Activated CD4-positive, CD25-positive, alpha-beta regulatory T cell (primary cell): ENCODE results near the gene KRTAP19-8.

ENCODE experiments used
- DNase-seq, 4 experiments: peaks; one replicate each; lab custom pipeline; 2025; lab: John Stamatoyannopoulos, UW

Gene KRTAP19-8

GRCh38 chr21:31012133-31013089 lies 25.9 kb downstream of the KRTAP19-8 start:
- no peak for DNase-seq

- no peak for DNase-seq
These were observed 26.9 kb downstream of the KRTAP19-8 start for GRCh38 chr21:31011412-31011811.

DNA sequence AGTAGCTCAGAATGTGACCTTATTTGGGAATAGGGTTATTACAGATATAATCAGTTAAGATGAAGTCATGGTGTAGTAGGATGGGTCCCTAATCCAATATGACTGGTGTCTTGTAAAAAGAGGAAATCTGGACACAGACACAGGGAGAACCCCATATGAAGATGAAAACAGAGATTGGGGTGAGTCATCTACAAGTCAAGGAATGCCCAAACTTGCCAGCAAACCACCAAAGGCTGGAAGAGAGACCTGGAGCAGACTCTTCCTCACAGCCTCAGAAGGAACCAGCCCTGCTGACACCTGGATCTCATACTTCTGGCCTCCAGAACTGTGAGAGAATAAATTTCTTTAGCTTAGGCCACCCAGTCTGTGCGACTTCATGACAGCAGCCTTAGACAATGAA lies 29.9 kb downstream of the KRTAP19-8 start:
- no peak for DNase-seq

DNA sequence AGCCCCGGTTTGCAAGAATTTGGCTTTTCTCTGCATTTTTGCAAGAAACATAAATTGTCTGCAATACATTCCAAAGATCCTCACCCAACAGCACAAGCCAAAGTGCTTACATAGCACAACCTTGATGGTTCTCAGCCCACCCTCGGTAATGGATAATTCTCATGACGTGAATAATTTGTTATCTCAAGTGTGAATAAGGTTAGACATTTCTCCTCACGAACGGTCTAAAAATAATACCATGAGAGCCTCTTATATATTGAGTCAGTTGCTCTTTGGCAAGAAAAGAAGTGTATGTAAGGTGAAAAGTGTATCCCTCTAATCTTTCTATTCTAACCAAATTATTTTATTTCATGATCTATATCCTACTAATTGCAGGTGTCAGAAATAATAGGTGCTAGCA lies 33.3 kb downstream of the KRTAP19-8 start:
- DNase-seq: no peak

- DNase-seq: no peak
These were observed 34.8 kb downstream of the KRTAP19-8 start for GRCh38 chr21:31003471-31003870.

GRCh38 chr21:30997541-30997940 lies 40.7 kb downstream of the KRTAP19-8 start:
- no peak for DNase-seq

- no peak for DNase-seq
These were observed 41.5 kb downstream of the KRTAP19-8 start for GRCh38 chr21:30996728-30997127.

DNA sequence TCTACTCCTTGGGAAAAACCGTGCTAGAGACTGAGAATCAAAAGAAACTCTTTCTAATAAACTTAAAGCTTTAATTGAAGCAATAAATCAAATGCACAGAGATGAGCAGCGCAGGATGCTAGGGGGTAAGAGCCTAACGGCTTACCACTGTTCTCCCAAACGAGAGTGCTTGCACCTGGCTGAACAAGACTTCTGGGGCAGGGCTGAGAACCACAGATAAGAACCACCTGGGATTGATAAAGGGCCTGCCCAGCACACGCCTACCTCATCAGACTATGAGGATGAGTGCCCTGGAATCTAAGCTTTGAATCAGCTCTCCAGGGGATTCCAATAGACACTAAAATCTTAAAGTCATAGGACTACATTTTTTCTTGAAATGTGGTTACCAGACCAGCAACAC lies 43.3 kb downstream of the KRTAP19-8 start:
- no peak for DNase-seq

- no peak for DNase-seq
These were observed 47.6 kb downstream of the KRTAP19-8 start for GRCh38 chr21:30990514-30991262.

GRCh38 chr21:30988706-30989105 lies 49.6 kb downstream of the KRTAP19-8 start:
- no peak for DNase-seq
